B cell (primary cell): ENCODE results near the gene NES. TPM values are rescaled to one million over a fixed set of nuclear protein-coding genes. Genes with fewer than 3 reads are reported as not detected.

Experiments
- ATAC-seq: fragments of 200-7000 bp; cut with Tn5 transposase; one replicate; pipeline ENCODE4 v1.10.0; 2021; ENCODE audit warnings: low read depth, mild to moderate bottlenecking, moderate number of reproducible peaks, moderate library complexity
- CTCF ChIA-PET: fragments of 350-600 bp; sonication (Branson Sonifier 250); formaldehyde crosslinking; loops from one replicate; lab custom pipeline; 2021; ENCODE audit warnings: antibody characterized with exemption, inconsistent platforms; lab: Charles Lee
- POLR2A ChIA-PET: fragments of 350-600 bp; sonication (Branson Sonifier 250); formaldehyde crosslinking; loops from one replicate; lab custom pipeline; 2021; ENCODE audit warnings: antibody characterized with exemption; lab: Charles Lee
- DNase-seq: peaks from one replicate; pipeline ENCODE4 v3.0.0; 2013
- H2AFZ ChIP-seq: 2 replicates; pipeline ENCODE4 v1.6.1; 2012; ENCODE audit warnings: mild to moderate bottlenecking, low read depth, low read length; ENCODE audit not compliant: insufficient read depth, poor library complexity, severe bottlenecking
- H3K27ac ChIP-seq, 2 donors: 1 replicate in 1 of 2; 2 replicates in 1 of 2; pipeline ENCODE4 v1.5.1; 2012 to 2013; ENCODE audit warnings: low read length in 2 of 2, mild to moderate bottlenecking in 2 of 2, moderate library complexity in 1 of 2
- H3K27me3 ChIP-seq, 4 experiments: fragments of 200-600 bp in 1 of 4; sonication (generic) in 1 of 4; replicated peaks in 1 of 4; 1 replicate in 2 of 4; 2 replicates in 2 of 4; pipeline versions ENCODE4 v1.6.1 to v1.7.0; 2013 to 2016; ENCODE audit warnings: low read length in 3 of 4, mild to moderate bottlenecking in 2 of 4, mixed read lengths in 1 of 4, moderate library complexity in 1 of 4; ENCODE audit not compliant: insufficient read depth in 4 of 4, control insufficient read depth in 3 of 4; ENCODE audit errors: control extremely low read depth in 1 of 4
- H3K36me3 ChIP-seq, 2 experiments: replicated peaks in 1 of 2; 1 replicate in 1 of 2; 2 replicates in 1 of 2; pipeline versions ENCODE4 v1.6.1 to v1.7.1; 2013; ENCODE audit warnings: low read length in 1 of 2; ENCODE audit not compliant: insufficient read depth in 2 of 2, control insufficient read depth in 1 of 2; ENCODE audit errors: control extremely low read depth in 1 of 2, extremely low read depth in 1 of 2
- H3K4me1 ChIP-seq, 2 donors: fragments of 200-600 bp in 1 of 2; sonication (generic) in 1 of 2; 1 replicate in 1 of 2; 2 replicates in 1 of 2; pipeline versions ENCODE4 v1.5.1 to v1.6.1; 2013 to 2017; ENCODE audit warnings: low read length in 2 of 2; ENCODE audit not compliant: control insufficient read depth in 2 of 2, insufficient read depth in 2 of 2
- H3K4me2 ChIP-seq: replicated peaks from 2 replicates; pipeline ENCODE3; 2012; ENCODE audit warnings: mild to moderate bottlenecking, low read depth, low read length; ENCODE audit not compliant: poor library complexity, severe bottlenecking
- H3K4me3 ChIP-seq, 5 experiments: fragments of 200-600 bp in 1 of 5; sonication (generic) in 1 of 5; 1 replicate in 3 of 5; 2 replicates in 2 of 5; pipeline versions ENCODE4 v1.5.1 to v1.7.0; 2011 to 2016; ENCODE audit warnings: low read length in 4 of 5, mild to moderate bottlenecking in 4 of 5, low read depth in 2 of 5, control low read depth in 1 of 5, moderate library complexity in 1 of 5; ENCODE audit not compliant: insufficient read depth in 1 of 5; ENCODE audit errors: control extremely low read depth in 1 of 5, extremely low read depth in 1 of 5
- H3K79me2 ChIP-seq: fragments of 200-600 bp; sonication (generic); one replicate; pipeline ENCODE4 v1.6.0; 2016; ENCODE audit warnings: low read length; ENCODE audit not compliant: control insufficient read depth, insufficient read depth
- H3K9ac ChIP-seq: fragments of 200-600 bp; sonication (generic); 2 replicates; pipeline ENCODE4 v1.6.1; 2017; ENCODE audit warnings: mild to moderate bottlenecking, low read length, moderate library complexity
- H3K9me3 ChIP-seq, 3 donors: one replicate each; pipeline versions ENCODE4 v1.6.1 to v1.7.1; 2013; ENCODE audit warnings: low read length in 2 of 3; ENCODE audit not compliant: control insufficient read depth in 2 of 3, insufficient read depth in 1 of 3; ENCODE audit errors: control extremely low read depth in 1 of 3
- H4K20me1 ChIP-seq: 2 replicates; pipeline ENCODE4 v1.6.0; 2012; ENCODE audit warnings: mild to moderate bottlenecking, low read length; ENCODE audit not compliant: insufficient read depth, control insufficient read depth, poor library complexity, severe bottlenecking
- H3K27ac Mint-ChIP-seq: one replicate; pipeline ENCODE4 v1.8.0; 2021; ENCODE audit warnings: mixed read lengths
- H3K27me3 Mint-ChIP-seq: one replicate; pipeline ENCODE4 v1.8.0; 2021; ENCODE audit warnings: mixed read lengths
- H3K4me1 Mint-ChIP-seq: one replicate; pipeline ENCODE4 v1.8.0; 2021; ENCODE audit warnings: mixed read lengths
- H3K4me3 Mint-ChIP-seq: one replicate; pipeline ENCODE4 v1.8.0; 2021; ENCODE audit warnings: mixed read lengths
- H3K9me3 Mint-ChIP-seq: one replicate; pipeline ENCODE4 v1.8.0; 2022; ENCODE audit warnings: mixed read lengths; ENCODE audit not compliant: insufficient read depth
- EZH2 ChIP-seq: IDR thresholded peaks from 2 replicates; pipeline ENCODE4 v1.6.1; 2012; ENCODE audit warnings: borderline replicate concordance, low read depth, mild to moderate bottlenecking, moderate library complexity, low read length; ENCODE audit not compliant: insufficient read depth, poor library complexity, severe bottlenecking
- WGBS: methylation state at CpG from one replicate; pipeline ENCODE4 v1.1.5; 2013; ENCODE audit warnings: missing lambda C conversion rate; ENCODE audit not compliant: insufficient coverage; 5-methylcytosine and 5-hydroxymethylcytosine counted together
- intact Hi-C: fragments of 100-400 bp; cut with micrococcal nuclease; formaldehyde crosslinking; loops from one replicate; pipeline ENCODE4 v1.10.0; 2022
- polyA plus RNA-seq: library from polyadenylated mRNA; depleted of rRNA; stranded (reverse); fragments of >200 nt; gene quantifications from 2 replicates; pipeline ENCODE4 v1.2.3, GENCODE V29; 2012
- total RNA-seq, 2 donors: library from RNA; stranded (reverse); fragments of 120-200 nt in 1 of 2; gene quantifications; 1 replicate in 1 of 2; 2 replicates in 1 of 2; pipeline versions ENCODE4 v1.2.3 to v1.2.4, GENCODE V29; 2013 to 2022
- TF ChIP-seq, protein P1 (sequence below): fragments of 200-600 bp; IDR thresholded peaks from one replicate; pipeline ENCODE4 v1.8.0; 2022; ENCODE audit warnings: antibody characterized with exemption, mild to moderate bottlenecking

NES gene
- total and polyA plus RNA-seq, 2 donors (not counting 1 experiment from before 2014, with no cell fraction given) = 0.05 TPM; not detected in 1

DNA sequence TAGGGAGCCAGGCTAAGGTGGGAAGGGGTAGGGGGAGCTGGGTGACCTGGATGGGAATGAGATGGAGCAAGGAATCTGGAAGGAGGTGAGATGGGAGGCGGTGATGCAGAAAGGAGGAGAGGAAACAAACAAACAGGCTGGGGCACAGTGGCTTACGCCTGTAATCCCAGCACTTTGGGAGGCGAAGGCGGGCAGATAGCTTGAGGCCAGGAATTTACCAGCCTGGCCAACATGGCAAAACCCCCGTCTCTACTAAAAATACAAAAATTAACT lies 17.4 kb upstream of the NES start:
- WGBS = 87% methylated on average over 5 of the region's 5 CpGs
- ATAC-seq = no peak
- no peak overlapping the region for H3K4me3 Mint-ChIP-seq
- H3K27me3 Mint-ChIP-seq = peaks cover 63% of the 10 kb centered on the region
- H3K79me2 ChIP-seq = no peaks in the 10 kb centered on the region
- ChIA-PET CTCF (interaction anchor here (1.5 kb wide), 1 partner anchor 31 kb away, joined by 3 read pairs; no protein-coding TSS in a partner anchor), POLR2A (no interaction called here)
- H3K4me1 Mint-ChIP-seq = peaks cover 14% of the 10 kb centered on the region
- no peak for TF ChIP-seq EZH2
- TF ChIP-seq, protein P1, sequence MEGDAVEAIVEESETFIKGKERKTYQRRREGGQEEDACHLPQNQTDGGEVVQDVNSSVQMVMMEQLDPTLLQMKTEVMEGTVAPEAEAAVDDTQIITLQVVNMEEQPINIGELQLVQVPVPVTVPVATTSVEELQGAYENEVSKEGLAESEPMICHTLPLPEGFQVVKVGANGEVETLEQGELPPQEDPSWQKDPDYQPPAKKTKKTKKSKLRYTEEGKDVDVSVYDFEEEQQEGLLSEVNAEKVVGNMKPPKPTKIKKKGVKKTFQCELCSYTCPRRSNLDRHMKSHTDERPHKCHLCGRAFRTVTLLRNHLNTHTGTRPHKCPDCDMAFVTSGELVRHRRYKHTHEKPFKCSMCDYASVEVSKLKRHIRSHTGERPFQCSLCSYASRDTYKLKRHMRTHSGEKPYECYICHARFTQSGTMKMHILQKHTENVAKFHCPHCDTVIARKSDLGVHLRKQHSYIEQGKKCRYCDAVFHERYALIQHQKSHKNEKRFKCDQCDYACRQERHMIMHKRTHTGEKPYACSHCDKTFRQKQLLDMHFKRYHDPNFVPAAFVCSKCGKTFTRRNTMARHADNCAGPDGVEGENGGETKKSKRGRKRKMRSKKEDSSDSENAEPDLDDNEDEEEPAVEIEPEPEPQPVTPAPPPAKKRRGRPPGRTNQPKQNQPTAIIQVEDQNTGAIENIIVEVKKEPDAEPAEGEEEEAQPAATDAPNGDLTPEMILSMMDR = no peak
- H3K27ac ChIP-seq = no peak overlapping the region
- H3K4me2 ChIP-seq = no peak overlapping the region
- no peak overlapping the region for H2AFZ ChIP-seq
- H3K36me3 ChIP-seq = no peaks in the 10 kb centered on the region
- DNase-seq = no peak
- intact Hi-C loops = no loop called here
- H3K4me3 ChIP-seq = no peak overlapping the region
- H3K4me1 ChIP-seq = peaks cover 4 to 14% of the 10 kb centered on the region in 2 donors
- peaks cover 0 to 3% (median 0%) of the 10 kb centered on the region in 3 donors for H3K9me3 ChIP-seq
- no peak overlapping the region for H3K27ac Mint-ChIP-seq
- H3K27me3 ChIP-seq = peaks cover 0 to 65% (median 30%) of the 10 kb centered on the region in 4 experiments
- no peaks in the 10 kb centered on the region for H4K20me1 ChIP-seq
- no peaks in the 10 kb centered on the region for H3K9me3 Mint-ChIP-seq
- no peak overlapping the region for H3K9ac ChIP-seq

DNA sequence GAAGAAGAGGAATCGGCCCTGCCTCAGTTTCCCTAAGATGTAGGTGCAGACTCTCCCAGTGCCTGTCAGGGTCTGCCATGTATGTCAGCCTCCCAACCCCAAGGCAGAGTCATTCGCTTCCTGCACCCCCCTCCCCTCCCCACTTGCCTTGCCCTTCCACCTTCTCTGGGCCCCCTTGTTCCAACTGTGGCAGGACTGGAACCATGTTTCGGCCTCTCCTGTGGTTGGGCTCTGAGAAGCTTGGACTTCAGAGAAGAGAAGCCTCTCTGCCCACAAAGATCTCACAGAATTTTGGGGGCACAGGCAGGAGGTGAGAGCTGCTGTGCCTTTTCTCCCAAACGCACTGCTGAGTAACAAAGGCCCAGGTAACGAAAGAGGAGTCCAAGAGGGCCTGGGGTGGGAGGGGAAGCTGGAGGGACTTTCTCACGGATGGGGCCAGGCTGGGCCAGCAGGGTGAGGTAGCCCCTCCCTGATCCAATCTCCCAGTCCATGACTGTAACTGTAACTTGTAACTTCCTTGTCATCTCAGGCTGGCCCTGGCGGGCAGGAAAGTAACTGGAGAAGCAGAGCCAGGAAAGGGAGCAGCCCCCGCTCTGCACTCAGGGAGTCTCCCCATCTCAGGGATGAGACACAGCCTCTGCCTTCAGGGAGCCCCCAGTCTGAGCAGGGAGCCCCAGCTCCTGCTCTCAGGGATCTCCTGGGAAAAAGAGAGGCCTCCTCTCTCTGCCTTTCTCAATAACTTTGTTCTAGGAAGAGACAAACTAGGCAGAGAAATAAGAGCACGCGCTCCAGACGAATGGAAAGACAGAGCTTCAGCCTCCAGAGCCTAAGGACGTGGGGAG lies 16.9 kb upstream of the NES start:
- Histone ChIP-seq H3K4me3 (no peak overlapping the region), H4K20me1 (no peaks in the 10 kb centered on the region), H3K36me3 (no peaks in the 10 kb centered on the region), H3K79me2 (no peaks in the 10 kb centered on the region), H3K9ac (no peak overlapping the region), H2AFZ (no peak overlapping the region), H3K4me2 (no peak overlapping the region), H3K9me3 (peaks cover 0 to 3% (median 0%) of the 10 kb centered on the region in 3 donors), H3K4me1 (peaks cover 9 to 19% of the 10 kb centered on the region in 2 donors), H3K27ac (no peak overlapping the region), H3K27me3 (peaks cover 0 to 70% (median 33%) of the 10 kb centered on the region in 4 experiments)
- TF ChIP-seq, protein P1 = no peak
- no peak for TF ChIP-seq EZH2
- 90% methylated on average over 11 of the region's 12 CpGs for WGBS
- no peak overlapping the region for H3K27ac Mint-ChIP-seq
- CTCF ChIA-PET = interaction anchor here (1.5 kb wide), 1 partner anchor 31 kb away, joined by 3 read pairs; no protein-coding TSS in a partner anchor
- ATAC-seq (no peak), DNase-seq (no peak)
- peaks cover 16% of the 10 kb centered on the region for H3K4me1 Mint-ChIP-seq
- H3K9me3 Mint-ChIP-seq = no peaks in the 10 kb centered on the region
- H3K27me3 Mint-ChIP-seq = peaks cover 64% of the 10 kb centered on the region
- intact Hi-C loops = no loop called here
- POLR2A ChIA-PET = no interaction called here
- H3K4me3 Mint-ChIP-seq = no peak overlapping the region
